ENCODE measurements around the gene ABCD1.

The ABCD1 gene

DNA sequence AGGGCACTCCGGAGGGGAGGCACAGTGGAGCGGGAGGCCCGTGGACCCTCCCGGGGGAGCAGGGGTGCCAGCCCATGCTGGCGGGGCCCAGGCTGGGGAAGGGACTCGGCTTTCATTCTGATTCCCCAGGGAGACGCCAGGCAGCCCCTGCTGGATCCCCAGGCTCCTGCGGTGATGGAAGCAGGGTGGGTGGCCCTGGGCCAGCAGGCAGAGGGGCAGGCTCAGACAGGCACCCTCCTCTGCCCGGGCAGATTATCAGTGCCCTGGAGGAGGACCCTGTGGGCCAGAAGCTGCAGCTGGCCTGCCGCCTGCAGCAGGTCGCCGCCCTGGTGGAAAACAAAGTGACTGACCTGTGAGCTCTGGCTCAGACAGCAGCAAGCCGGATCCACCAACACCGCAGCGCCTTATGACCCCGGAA is 54.0 kb downstream of the ABCD1 start:
- H3K27ac Mint-ChIP-seq = no peak overlapping the region
- H3K4me3 Mint-ChIP-seq = no peak overlapping the region
- H3K4me1 Mint-ChIP-seq = peaks cover 9% of the 10 kb centered on the region
- H3K27me3 Mint-ChIP-seq (ENCODE audit: low read depth) = peaks cover 5% of the 10 kb centered on the region
- H3K36me3 Mint-ChIP-seq (ENCODE audit: low read depth) = no peaks in the 10 kb centered on the region
- H3K9me3 Mint-ChIP-seq = peaks cover 5% of the 10 kb centered on the region
- no peak for TF ChIP-seq CTCF (IDR thresholded peaks at IDR 0.05; ENCODE audit: unreplicated experiment in 3 of 3)

GRCh38 chrX:153779891-153780677 is 55.4 kb downstream of the ABCD1 start:
- Mint-ChIP-seq H3K36me3 (ENCODE audit: low read depth) (no peaks in the 10 kb centered on the region), H3K4me3 (peak overlapping the region; percentile 46 to 64 (median 61))
- no peak for TF ChIP-seq CTCF (IDR thresholded peaks at IDR 0.05; ENCODE audit: unreplicated experiment in 3 of 3)

GRCh38 chrX:153780678-153781427 is 56.2 kb downstream of the ABCD1 start, which contains the start of gene SRPK3:
Gene SRPK3 (plus strand): TSS chrX:153781041. CDS start chrX:153781087, 46 bp downstream.
- H3K36me3 Mint-ChIP-seq (ENCODE audit: low read depth) = peaks cover 3% of the 10 kb centered on the region
- peak within 1 kb of the TSS; percentile 29 to 86 (median 70) for H3K27ac Mint-ChIP-seq
- H3K9me3 Mint-ChIP-seq = peaks cover 8% of the 10 kb centered on the region
- peaks cover 9% of the 10 kb centered on the region for H3K4me1 Mint-ChIP-seq
- peaks cover 5% of the 10 kb centered on the region for H3K27me3 Mint-ChIP-seq (ENCODE audit: low read depth)
- TF ChIP-seq CTCF (IDR thresholded peaks at IDR 0.05; ENCODE audit: unreplicated experiment in 3 of 3) = no peak
- peak within 1 kb of the TSS; percentile 46 to 67 (median 61) for H3K4me3 Mint-ChIP-seq

More at GRCh38 chrX:153779891-153780677, 55.4 kb downstream of the ABCD1 start:
- H3K4me1 Mint-ChIP-seq = peaks cover 9% of the 10 kb centered on the region
- H3K9me3 Mint-ChIP-seq = peaks cover 5% of the 10 kb centered on the region
- peaks cover 5% of the 10 kb centered on the region for H3K27me3 Mint-ChIP-seq (ENCODE audit: low read depth)
- peak overlapping the region; percentile 29 to 86 (median 70) for H3K27ac Mint-ChIP-seq

DNA sequence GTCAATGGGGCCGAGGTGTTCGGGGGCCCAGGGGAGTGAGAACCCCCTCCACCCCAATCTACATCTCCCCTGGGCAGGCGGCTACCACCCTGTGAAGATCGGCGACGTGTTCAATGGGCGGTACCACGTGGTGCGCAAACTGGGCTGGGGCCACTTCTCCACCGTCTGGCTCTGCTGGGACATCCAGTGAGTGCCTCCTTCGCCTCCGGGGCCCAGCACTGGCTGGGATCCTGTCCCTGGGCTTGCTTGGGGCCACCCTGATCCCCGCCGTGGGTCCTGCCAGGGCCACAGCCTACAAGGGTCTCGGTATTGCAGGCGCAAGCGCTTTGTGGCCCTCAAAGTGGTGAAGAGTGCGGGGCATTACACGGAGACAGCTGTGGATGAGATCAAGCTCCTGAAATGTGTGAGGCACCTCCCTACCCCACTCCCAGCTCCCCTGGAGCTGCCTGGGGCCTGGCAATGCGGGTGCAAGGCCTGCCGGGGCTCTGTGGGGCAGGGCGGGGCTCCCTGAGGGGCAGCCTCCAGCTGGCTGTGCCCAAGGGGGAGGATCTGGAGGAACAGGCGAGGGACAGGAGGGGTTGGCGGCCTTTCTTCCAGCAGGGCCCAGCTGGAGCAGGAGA is 56.9 kb downstream of the ABCD1 start:
- H3K36me3 Mint-ChIP-seq (ENCODE audit: low read depth) = peaks cover 6% of the 10 kb centered on the region
- no peak overlapping the region for H3K27ac Mint-ChIP-seq
- H3K27me3 Mint-ChIP-seq (ENCODE audit: low read depth) = peaks cover 5% of the 10 kb centered on the region
- TF ChIP-seq CTCF (IDR thresholded peaks at IDR 0.05; ENCODE audit: unreplicated experiment in 3 of 3) = no peak
- peaks cover 8% of the 10 kb centered on the region for H3K9me3 Mint-ChIP-seq
- peak overlapping the region in 2 of 3 experiments; percentile 32 to 67 for H3K4me3 Mint-ChIP-seq
- H3K4me1 Mint-ChIP-seq = peaks cover 9% of the 10 kb centered on the region

- no peak for TF ChIP-seq CTCF (IDR thresholded peaks at IDR 0.05; ENCODE audit: unreplicated experiment in 3 of 3)
Observed at GRCh38 chrX:153782313-153782712, 57.7 kb downstream of the ABCD1 start.

More at GRCh38 chrX:153782313-153782712, 57.7 kb downstream of the ABCD1 start:
- Mint-ChIP-seq H3K9me3 (peaks cover 8% of the 10 kb centered on the region), H3K36me3 (ENCODE audit: low read depth) (peaks cover 9% of the 10 kb centered on the region), H3K4me1 (peaks cover 9% of the 10 kb centered on the region), H3K4me3 (peak overlapping the region in 1 of 3 experiments; percentile 8), H3K27ac (no peak overlapping the region), H3K27me3 (ENCODE audit: low read depth) (peaks cover 5% of the 10 kb centered on the region)

Data from nephron (organoid).